Muscle layer of duodenum (tissue), 2 donors: ENCODE measurements around the gene CAMK4.

Source experiments
- H3K27ac ChIP-seq: one replicate; pipeline ENCODE4 v1.7.0; 2013; ENCODE audit warnings: mild to moderate bottlenecking, low read length
- H3K27me3 ChIP-seq: one replicate; pipeline ENCODE4 v1.7.0; 2013; ENCODE audit warnings: low read depth, mild to moderate bottlenecking, control low read depth, low read length
- H3K36me3 ChIP-seq, 2 donors: one replicate each; pipeline ENCODE4 v1.7.0; 2013; ENCODE audit warnings: low read length in 2 of 2, control low read depth in 1 of 2, mild to moderate bottlenecking in 1 of 2; ENCODE audit not compliant: insufficient read depth in 2 of 2, control insufficient read depth in 1 of 2
- H3K4me1 ChIP-seq, 2 donors: one replicate each; pipeline ENCODE4 v1.7.0; 2013; ENCODE audit warnings: low read length in 2 of 2, mild to moderate bottlenecking in 2 of 2, control low read depth in 1 of 2, moderate library complexity in 1 of 2; ENCODE audit not compliant: insufficient read depth in 2 of 2, control insufficient read depth in 1 of 2
- H3K4me3 ChIP-seq, 2 donors: one replicate each; pipeline ENCODE4 v1.7.0; 2013; ENCODE audit warnings: low read length in 2 of 2, low read depth in 1 of 2, mild to moderate bottlenecking in 1 of 2
- H3K9me3 ChIP-seq, 2 donors: one replicate each; pipeline ENCODE4 v1.7.0; 2013; ENCODE audit warnings: low read length in 2 of 2, control low read depth in 1 of 2, mild to moderate bottlenecking in 1 of 2; ENCODE audit not compliant: control insufficient read depth in 1 of 2
- donor health status: healthy.

Gene CAMK4

DNA sequence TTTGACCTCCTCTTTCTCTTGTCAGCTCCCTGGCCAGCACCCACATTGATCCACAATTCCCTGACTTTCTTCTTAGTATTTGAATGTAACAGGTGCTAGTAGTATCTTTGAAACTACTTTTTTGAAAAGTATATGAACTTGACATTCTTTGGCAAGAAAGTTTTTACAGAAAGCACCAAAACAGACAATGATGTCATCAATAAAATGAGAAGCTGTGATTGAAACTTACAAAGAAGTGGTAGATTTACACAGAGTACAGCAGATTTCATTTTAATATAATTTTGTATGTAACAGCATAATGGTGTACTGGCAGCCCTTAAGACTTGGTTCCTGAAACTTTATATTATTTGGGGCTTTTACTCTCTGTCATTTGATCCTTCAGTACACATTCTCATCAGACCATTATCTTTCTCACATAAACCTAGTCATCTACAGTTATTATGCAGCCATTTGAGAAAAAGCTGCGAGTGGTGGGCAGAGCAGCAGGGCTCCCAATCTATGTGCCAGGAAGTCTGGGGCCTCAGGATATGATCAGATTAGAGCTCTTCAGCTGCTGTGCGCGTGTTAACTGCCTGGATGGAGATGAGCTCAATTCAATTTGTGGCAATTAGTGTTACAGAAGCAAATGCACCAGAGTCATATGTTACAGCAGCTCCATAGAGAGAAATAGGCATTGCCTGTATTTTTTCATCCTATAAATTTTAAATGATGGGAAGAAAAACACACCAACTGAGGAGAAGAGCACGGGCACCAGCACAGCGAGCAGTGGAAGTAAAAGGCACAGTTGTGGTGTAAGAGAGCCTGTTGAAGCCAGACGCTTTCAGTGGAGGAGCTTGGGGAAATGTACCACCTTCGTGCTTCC is 162.0 kb downstream of the CAMK4 start:
- Histone ChIP-seq H3K27me3 (no peaks in the 10 kb centered on the region), H3K27ac (no peak overlapping the region), H3K4me3 (no peak overlapping the region), H3K9me3 (no peaks in the 10 kb centered on the region), H3K4me1 (no peaks in the 10 kb centered on the region), H3K36me3 (no peaks in the 10 kb centered on the region)

DNA sequence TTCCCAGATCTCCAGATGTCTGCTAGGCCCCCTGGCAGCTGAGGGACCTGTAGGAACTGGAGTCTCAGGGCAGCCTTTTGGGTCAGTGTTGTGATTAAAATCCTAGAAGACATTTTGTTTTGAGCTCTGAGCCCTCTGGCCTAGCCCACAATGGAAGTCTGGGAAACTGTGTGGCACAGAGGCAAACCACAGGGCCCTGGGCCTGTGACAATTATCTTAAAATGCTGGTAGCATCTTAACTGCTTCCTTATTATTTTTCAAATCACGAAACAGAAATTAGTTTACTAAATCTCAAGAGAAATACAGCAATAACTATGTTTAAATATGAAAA is 162.6 kb downstream of the CAMK4 start:
- Histone ChIP-seq H3K27me3 (no peaks in the 10 kb centered on the region), H3K4me3 (no peak overlapping the region), H3K4me1 (no peaks in the 10 kb centered on the region), H3K27ac (no peak overlapping the region), H3K9me3 (no peaks in the 10 kb centered on the region), H3K36me3 (no peaks in the 10 kb centered on the region)

DNA sequence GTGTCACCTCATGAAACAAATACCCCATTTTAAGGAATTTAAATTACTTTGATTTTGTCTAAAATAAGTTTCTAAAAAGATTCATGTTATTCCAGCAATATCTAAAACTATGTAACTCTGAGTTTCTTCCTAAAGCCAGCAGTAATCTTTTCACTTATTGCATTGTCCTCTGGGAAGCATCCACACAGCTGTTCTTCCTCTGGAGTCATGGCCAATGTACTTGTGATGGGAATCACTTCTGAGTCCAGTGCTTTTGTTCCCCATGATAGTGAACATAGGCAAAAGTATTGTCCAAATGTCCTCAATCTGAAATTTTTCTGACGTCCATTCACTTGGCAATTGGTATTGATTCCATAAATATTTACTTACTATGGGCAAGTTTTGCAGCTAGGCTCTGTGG is 163.2 kb downstream of the CAMK4 start:
- H3K36me3 ChIP-seq = no peaks in the 10 kb centered on the region
- H3K9me3 ChIP-seq = no peaks in the 10 kb centered on the region
- no peak overlapping the region for H3K27ac ChIP-seq
- H3K27me3 ChIP-seq = no peaks in the 10 kb centered on the region
- no peaks in the 10 kb centered on the region for H3K4me1 ChIP-seq
- no peak overlapping the region for H3K4me3 ChIP-seq

- no peaks in the 10 kb centered on the region for H3K36me3 ChIP-seq
- no peaks in the 10 kb centered on the region for H3K4me1 ChIP-seq
- no peak overlapping the region for H3K27ac ChIP-seq
- no peaks in the 10 kb centered on the region for H3K27me3 ChIP-seq
- no peaks in the 10 kb centered on the region for H3K9me3 ChIP-seq
- no peak overlapping the region for H3K4me3 ChIP-seq
Observed at GRCh38 chr5:111389390-111390082, 165.4 kb downstream of the CAMK4 start.

DNA sequence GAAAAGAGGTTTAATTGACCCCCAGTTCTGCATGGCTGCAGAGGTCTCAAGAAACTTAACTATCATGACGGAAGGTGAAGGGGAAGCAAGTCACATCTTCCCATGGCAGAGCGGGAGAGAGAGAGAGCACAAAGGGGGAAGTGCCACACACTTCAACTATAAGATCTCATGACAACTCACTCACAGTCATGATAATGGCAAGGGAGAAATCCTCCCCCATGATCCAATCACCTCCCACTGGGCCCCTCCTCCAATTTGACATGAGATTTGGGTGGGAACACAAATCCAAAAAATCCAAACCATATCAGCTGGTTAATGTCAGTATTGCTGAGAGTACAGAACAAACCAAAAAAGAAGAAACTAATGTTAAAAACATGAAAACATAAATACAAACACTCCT is 168.0 kb downstream of the CAMK4 start:
- Histone ChIP-seq H3K4me1 (no peaks in the 10 kb centered on the region), H3K27me3 (no peaks in the 10 kb centered on the region), H3K36me3 (no peaks in the 10 kb centered on the region), H3K9me3 (no peaks in the 10 kb centered on the region), H3K4me3 (no peak overlapping the region), H3K27ac (no peak overlapping the region)

DNA sequence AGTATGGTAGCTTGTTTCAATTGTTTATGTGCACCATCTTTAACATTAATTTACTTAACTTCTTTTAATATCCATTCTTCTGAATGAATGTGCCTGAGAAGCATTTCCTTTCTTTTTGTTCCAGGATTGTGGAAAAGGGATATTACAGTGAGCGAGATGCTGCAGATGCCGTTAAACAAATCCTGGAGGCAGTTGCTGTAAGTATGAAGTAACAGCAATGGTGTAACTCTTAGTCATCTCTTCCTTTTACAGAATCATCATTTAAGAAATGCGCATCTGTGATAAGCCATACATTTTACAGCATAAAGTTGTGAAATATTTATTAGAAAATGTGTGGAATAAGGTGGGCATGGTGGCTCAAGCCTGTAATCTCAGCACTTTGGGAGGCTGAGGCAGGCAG is 170.4 kb downstream of the CAMK4 start:
- Histone ChIP-seq H3K4me3 (no peak overlapping the region), H3K27ac (no peak overlapping the region), H3K9me3 (no peaks in the 10 kb centered on the region), H3K36me3 (no peaks in the 10 kb centered on the region), H3K27me3 (no peaks in the 10 kb centered on the region), H3K4me1 (no peaks in the 10 kb centered on the region)

- H3K27ac ChIP-seq = no peak overlapping the region
- H3K27me3 ChIP-seq = no peaks in the 10 kb centered on the region
- H3K4me1 ChIP-seq = no peaks in the 10 kb centered on the region
- no peaks in the 10 kb centered on the region for H3K9me3 ChIP-seq
- no peak overlapping the region for H3K4me3 ChIP-seq
- no peaks in the 10 kb centered on the region for H3K36me3 ChIP-seq
Observed at GRCh38 chr5:111398013-111398412, 173.8 kb downstream of the CAMK4 start.

DNA sequence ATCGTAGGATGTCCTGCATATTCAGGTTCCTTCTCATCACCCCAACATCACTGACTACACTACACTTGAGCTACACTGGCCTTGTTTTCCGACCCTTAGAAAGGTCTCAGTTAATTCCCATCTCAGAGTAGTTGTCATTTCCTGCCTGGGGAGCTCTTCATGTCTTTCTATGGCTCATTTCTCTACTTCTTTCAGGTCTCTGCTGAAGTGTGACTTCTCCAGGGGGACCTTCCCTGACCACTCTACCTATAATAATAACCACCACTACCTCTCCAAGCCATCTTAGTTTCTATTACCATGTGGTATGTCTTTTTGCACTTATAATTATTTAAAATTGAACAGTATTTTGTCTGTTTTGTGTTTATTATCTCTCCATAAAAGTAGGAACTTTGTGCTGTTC is 174.9 kb downstream of the CAMK4 start:
- Histone ChIP-seq H3K4me1 (no peaks in the 10 kb centered on the region), H3K9me3 (no peaks in the 10 kb centered on the region), H3K27me3 (no peaks in the 10 kb centered on the region), H3K27ac (no peak overlapping the region), H3K36me3 (no peaks in the 10 kb centered on the region), H3K4me3 (no peak overlapping the region)

DNA sequence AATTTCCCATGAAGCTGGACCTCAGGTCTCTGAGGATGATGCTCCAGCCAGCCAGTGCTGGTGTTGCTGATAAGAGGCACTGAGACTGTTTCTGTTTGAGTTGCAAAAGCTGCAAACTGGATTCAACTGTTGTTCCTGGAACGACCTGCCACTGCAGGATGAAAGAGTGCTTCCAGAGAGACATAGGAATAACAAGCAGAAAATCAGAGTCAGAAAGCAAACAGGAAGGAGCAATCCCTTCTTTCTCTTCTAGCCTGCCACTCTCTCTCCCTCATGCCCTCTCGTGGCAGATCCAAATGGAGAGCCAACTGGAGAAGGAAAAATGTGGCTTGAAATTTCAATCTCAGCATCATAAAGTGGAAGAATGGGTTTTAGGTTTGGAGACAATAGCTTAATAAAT is 177.7 kb downstream of the CAMK4 start:
- Histone ChIP-seq H3K4me3 (no peak overlapping the region), H3K27ac (no peak overlapping the region), H3K27me3 (no peaks in the 10 kb centered on the region), H3K4me1 (no peaks in the 10 kb centered on the region), H3K9me3 (no peaks in the 10 kb centered on the region), H3K36me3 (no peaks in the 10 kb centered on the region)

DNA sequence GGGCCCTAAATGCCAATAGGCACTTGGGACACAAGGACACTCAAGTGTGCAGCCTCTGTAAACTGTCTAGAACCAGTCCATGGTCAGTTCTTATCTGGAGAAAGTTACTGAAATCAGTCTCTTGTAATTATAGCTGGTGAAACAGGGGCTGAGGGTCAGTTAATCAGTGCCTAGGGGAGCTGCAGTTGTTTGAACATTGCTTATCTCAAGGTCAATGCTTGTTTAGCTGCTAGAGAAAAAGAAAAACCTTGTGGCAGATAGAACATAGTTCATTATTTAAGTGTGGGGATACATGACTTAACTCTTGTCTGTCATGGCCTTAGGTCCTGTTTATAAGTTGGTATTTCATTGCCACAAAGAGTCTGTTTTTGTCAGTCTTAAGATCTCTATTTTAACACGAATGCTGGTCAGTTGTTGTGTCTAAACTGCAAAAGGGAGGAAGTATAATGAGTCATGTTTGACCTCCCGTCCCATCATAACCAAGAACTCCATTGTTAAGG is 180.1 kb downstream of the CAMK4 start:
- no peaks in the 10 kb centered on the region for H3K9me3 ChIP-seq
- no peaks in the 10 kb centered on the region for H3K27me3 ChIP-seq
- no peak overlapping the region for H3K27ac ChIP-seq
- no peak overlapping the region for H3K4me3 ChIP-seq
- no peaks in the 10 kb centered on the region for H3K36me3 ChIP-seq
- H3K4me1 ChIP-seq = no peaks in the 10 kb centered on the region

DNA sequence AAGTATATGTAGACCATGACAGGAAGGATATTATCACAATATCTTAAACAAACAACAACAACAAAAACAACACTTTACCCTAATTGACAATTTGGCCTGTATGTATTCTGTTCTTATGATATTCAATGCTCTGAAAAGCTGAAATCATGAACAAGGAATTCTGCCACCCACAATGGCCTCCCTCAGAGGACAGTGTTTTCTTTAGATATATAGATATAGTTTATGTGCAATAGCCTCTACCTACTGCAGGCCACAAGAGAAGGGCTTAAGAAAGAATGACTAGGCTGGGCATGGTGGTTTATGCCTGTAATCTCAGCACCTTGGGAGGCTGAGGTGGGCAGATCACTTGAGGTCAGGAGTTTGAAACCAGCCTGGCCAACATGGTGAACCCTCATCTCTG is 183.4 kb downstream of the CAMK4 start:
- no peaks in the 10 kb centered on the region for H3K27me3 ChIP-seq
- H3K36me3 ChIP-seq = no peaks in the 10 kb centered on the region
- H3K4me1 ChIP-seq = no peaks in the 10 kb centered on the region
- no peak overlapping the region for H3K27ac ChIP-seq
- H3K4me3 ChIP-seq = no peak overlapping the region
- H3K9me3 ChIP-seq = no peaks in the 10 kb centered on the region
